HepG2 (cell line): ENCODE data around the gene PPP1R12C. TPM values are rescaled to one million over a fixed set of nuclear protein-coding genes. Genes with fewer than 3 reads are reported as not detected.
A peak's percentile ranks its signal among the peaks of the same experiment; 100 is the strongest.

Source experiments
- ATF7 ChIP-seq, 2 experiments: fragments of 450-650 bp in 1 of 2; sonication (generic) in 1 of 2; formaldehyde crosslinking in 1 of 2; IDR thresholded peaks; 2 replicates each; pipeline versions ENCODE4 v1.4.0 to v1.6.1; 2016 to 2020; ENCODE audit warnings: antibody characterized with exemption in 1 of 2, mild to moderate bottlenecking in 1 of 2, missing genetic modification reagents in 1 of 2
- EHMT2 ChIP-seq: fragments of 200-600 bp; sonication (generic); IDR thresholded peaks from 2 replicates; pipeline ENCODE4 v1.7.0; 2017; ENCODE audit warnings: antibody characterized with exemption, low read depth, low read length, borderline replicate concordance
- FIP1L1 ChIP-seq: fragments of 200-400 bp; formaldehyde crosslinking; IDR thresholded peaks from 2 replicates; pipeline ENCODE4 v1.6.1; 2018; ENCODE audit warnings: low read depth, mild to moderate bottlenecking, low read length, moderate library complexity, borderline replicate concordance; ENCODE audit not compliant: insufficient read depth
- HNRNPUL1 ChIP-seq: fragments of 200-400 bp; formaldehyde crosslinking; IDR thresholded peaks from 2 replicates; pipeline ENCODE4 v1.6.1; 2017; ENCODE audit warnings: low read depth, mild to moderate bottlenecking, low read length, moderate library complexity
- HOXA5 ChIP-seq: sonication (generic); formaldehyde crosslinking; IDR thresholded peaks from 2 replicates; pipeline ENCODE4 v1.4.0; 2020; ENCODE audit warnings: missing genetic modification reagents
- KDM4B ChIP-seq: sonication (generic); formaldehyde crosslinking; IDR thresholded peaks from 2 replicates; pipeline ENCODE4 v1.4.0; 2020; ENCODE audit warnings: missing genetic modification reagents
- MBD4 ChIP-seq: IDR thresholded peaks from 2 replicates; pipeline ENCODE4 v1.6.1; 2012; ENCODE audit warnings: low read length, inconsistent platforms, borderline replicate concordance
- MZF1 ChIP-seq: sonication (generic); formaldehyde crosslinking; IDR thresholded peaks from 2 replicates; pipeline ENCODE4 v1.8.1; 2023; ENCODE audit warnings: mild to moderate bottlenecking, missing genetic modification reagents, borderline replicate concordance
- NFIC ChIP-seq: IDR thresholded peaks from 2 replicates; pipeline ENCODE4 v1.6.1; 2012; ENCODE audit warnings: mild to moderate bottlenecking, low read length, inconsistent platforms
- TBX3 ChIP-seq: fragments of 450-650 bp; IDR thresholded peaks from 2 replicates; pipeline ENCODE4 v1.6.1; 2017; ENCODE audit warnings: antibody characterized with exemption, mild to moderate bottlenecking, inconsistent platforms, borderline replicate concordance
- YEATS4 ChIP-seq: sonication (generic); formaldehyde crosslinking; IDR thresholded peaks from 2 replicates; pipeline ENCODE4 v1.4.0; 2020; ENCODE audit warnings: missing genetic modification reagents, borderline replicate concordance
- ZNF274 ChIP-seq: sonication (generic); formaldehyde crosslinking; IDR thresholded peaks from 2 replicates; pipeline ENCODE4 v1.5.1; 2020; ENCODE audit warnings: mild to moderate bottlenecking, missing genetic modification reagents
- ZNF558 ChIP-seq: sonication (generic); formaldehyde crosslinking; IDR thresholded peaks from 2 replicates; pipeline ENCODE4 v1.9.0; 2022; ENCODE audit warnings: mild to moderate bottlenecking, missing genetic modification reagents, borderline replicate concordance
- ZNF75D ChIP-seq: sonication (generic); formaldehyde crosslinking; IDR thresholded peaks from 2 replicates; pipeline ENCODE4 v1.8.1; 2023; ENCODE audit warnings: missing genetic modification reagents, mild to moderate bottlenecking, borderline replicate concordance
- polyA plus RNA-seq, 8 experiments: library from polyadenylated mRNA; depleted of rRNA in 3 of 8; stranded (reverse) in 7 of 8; unstranded in 1 of 8; fragments of >200 nt; fragmentation: Illumina TruSeq in 4 of 8; extraction: Trizol in 4 of 8; gene quantifications; 2 replicates each; pipeline versions ENCODE4 v1.2.1 to v1.2.3, GENCODE V29; 2011 to 2016; ENCODE audit warnings: low read depth in 4 of 8, missing spikeins in 1 of 8, mixed read lengths in 1 of 8; ENCODE audit not compliant: insufficient read depth in 1 of 8
- total RNA-seq, 5 experiments: library from RNA; depleted of rRNA; stranded (reverse); fragments of >200 nt; fragmentation: Illumina TruSeq; extraction: Trizol; gene quantifications; 2 replicates each; pipeline ENCODE4 v1.2.3, GENCODE V29; 2016; ENCODE audit warnings: low read depth in 1 of 5
- TF ChIP-seq, protein P1 (sequence below): sonication (generic); formaldehyde crosslinking; IDR thresholded peaks from 2 replicates; pipeline ENCODE4 v1.5.0; 2020; ENCODE audit warnings: missing genetic modification reagents
- TF ChIP-seq, protein P2 (sequence below): sonication (generic); formaldehyde crosslinking; IDR thresholded peaks from 2 replicates; pipeline ENCODE4 v1.5.1; 2020; ENCODE audit warnings: mild to moderate bottlenecking, missing genetic modification reagents, borderline replicate concordance

Gene PPP1R12C
- total and polyA plus RNA-seq, 2 of the 13 experiments (the other 11 are each of a cell fraction or from before 2014, with no cell fraction given): 29.7 to 30.3 TPM

DNA sequence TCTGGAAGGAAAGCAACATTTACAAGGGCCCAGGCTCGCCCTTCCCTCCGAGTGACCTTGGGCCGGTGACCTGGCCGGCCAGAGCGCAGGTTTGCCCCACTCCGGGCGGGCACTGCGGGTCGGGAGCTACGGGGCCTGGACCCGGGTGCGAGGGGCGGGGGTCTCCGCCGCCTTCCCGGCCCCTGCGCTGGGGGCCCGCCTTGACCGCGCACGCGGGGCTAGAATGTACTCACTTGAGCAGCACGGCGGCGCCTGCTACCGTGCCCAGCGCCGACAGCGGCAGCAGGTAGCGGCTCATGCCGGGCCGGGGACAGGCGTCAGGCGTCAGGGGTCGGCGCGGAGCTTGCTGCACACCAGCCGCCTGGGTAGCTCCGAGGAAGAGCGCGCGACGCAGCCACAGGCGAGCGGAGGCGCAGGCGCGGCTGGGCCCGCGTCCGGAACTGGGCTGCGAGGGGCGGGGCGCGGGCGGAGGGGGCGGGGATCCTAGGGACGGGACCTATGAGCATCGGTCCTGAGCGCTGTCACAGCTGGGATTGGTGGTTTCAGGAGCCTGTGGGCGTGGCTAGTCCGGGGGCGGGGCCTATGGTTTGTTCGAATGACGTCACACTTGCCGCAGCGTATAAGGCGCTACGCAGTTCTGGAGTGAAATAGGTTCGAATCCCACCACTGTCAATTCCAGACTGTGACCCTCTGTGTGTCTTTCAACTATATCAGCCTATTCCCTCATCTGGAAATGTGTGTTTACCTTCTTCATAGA is 54.5 kb downstream of the PPP1R12C start, which contains the start of gene RDH13 (continued):
- TF ChIP-seq ZNF558 (CRISPR knock-in tag): no peak
- TF ChIP-seq ZNF75D: no peak
- no peak for TF ChIP-seq HNRNPUL1
- no peak for TF ChIP-seq TBX3
- peak; percentile 99 for TF ChIP-seq ATF7 (IDR thresholded peaks at IDR 0.05)
- TF ChIP-seq ATF7 (CRISPR knock-in tag; IDR thresholded peaks at IDR 0.05): peak; percentile 67
- no peak for TF ChIP-seq NFIC
- TF ChIP-seq MZF1 (CRISPR knock-in tag): no peak
- no peak for TF ChIP-seq ZNF274 (CRISPR knock-in tag)
- TF ChIP-seq HOXA5: no peak
- no peak for TF ChIP-seq KDM4B (CRISPR knock-in tag)
- no peak for TF ChIP-seq MBD4
- TF ChIP-seq, protein P1, sequence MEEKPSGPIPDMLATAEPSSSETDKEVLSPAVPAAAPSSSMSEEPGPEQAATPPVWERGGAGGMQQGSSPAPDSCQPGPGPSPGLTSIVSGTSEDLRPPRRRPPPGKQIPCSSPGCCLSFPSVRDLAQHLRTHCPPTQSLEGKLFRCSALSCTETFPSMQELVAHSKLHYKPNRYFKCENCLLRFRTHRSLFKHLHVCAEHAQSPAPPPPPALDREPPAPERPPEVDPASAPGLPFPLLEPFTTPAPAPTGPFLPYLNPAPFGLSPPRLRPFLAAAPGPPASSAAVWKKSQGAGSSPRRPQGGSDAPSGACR (CRISPR knock-in tag): no peak
- TF ChIP-seq FIP1L1: no peak
- peak; percentile 61; the same call in 1 of the 2 replicates for TF ChIP-seq YEATS4 (CRISPR knock-in tag)
- TF ChIP-seq, protein P2, sequence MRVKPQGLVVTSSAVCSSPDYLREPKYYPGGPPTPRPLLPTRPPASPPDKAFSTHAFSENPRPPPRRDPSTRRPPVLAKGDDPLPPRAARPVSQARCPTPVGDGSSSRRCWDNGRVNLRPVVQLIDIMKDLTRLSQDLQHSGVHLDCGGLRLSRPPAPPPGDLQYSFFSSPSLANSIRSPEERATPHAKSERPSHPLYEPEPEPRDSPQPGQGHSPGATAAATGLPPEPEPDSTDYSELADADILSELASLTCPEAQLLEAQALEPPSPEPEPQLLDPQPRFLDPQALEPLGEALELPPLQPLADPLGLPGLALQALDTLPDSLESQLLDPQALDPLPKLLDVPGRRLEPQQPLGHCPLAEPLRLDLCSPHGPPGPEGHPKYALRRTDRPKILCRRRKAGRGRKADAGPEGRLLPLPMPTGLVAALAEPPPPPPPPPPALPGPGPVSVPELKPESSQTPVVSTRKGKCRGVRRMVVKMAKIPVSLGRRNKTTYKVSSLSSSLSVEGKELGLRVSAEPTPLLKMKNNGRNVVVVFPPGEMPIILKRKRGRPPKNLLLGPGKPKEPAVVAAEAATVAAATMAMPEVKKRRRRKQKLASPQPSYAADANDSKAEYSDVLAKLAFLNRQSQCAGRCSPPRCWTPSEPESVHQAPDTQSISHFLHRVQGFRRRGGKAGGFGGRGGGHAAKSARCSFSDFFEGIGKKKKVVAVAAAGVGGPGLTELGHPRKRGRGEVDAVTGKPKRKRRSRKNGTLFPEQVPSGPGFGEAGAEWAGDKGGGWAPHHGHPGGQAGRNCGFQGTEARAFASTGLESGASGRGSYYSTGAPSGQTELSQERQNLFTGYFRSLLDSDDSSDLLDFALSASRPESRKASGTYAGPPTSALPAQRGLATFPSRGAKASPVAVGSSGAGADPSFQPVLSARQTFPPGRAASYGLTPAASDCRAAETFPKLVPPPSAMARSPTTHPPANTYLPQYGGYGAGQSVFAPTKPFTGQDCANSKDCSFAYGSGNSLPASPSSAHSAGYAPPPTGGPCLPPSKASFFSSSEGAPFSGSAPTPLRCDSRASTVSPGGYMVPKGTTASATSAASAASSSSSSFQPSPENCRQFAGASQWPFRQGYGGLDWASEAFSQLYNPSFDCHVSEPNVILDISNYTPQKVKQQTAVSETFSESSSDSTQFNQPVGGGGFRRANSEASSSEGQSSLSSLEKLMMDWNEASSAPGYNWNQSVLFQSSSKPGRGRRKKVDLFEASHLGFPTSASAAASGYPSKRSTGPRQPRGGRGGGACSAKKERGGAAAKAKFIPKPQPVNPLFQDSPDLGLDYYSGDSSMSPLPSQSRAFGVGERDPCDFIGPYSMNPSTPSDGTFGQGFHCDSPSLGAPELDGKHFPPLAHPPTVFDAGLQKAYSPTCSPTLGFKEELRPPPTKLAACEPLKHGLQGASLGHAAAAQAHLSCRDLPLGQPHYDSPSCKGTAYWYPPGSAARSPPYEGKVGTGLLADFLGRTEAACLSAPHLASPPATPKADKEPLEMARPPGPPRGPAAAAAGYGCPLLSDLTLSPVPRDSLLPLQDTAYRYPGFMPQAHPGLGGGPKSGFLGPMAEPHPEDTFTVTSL: no peak
- TF ChIP-seq EHMT2: no peak
